ENCODE measurements around the gene MYL12A. TPM values are rescaled to one million over a fixed set of nuclear protein-coding genes. Genes with fewer than 3 reads are reported as not detected.

The MYL12A gene
- total and polyA plus RNA-seq, 2 of the 8 experiments (the other 6 are each of a cell fraction or from before 2014, with no cell fraction given) = 188 to 247 TPM

- no peak for FAIRE-seq
- Histone ChIP-seq H4K20me1 (replicated peaks in 1 of 2; ENCODE audit: control insufficient read depth in 1 of 2, insufficient read depth in 2 of 2, low read length in 2 of 2) (peaks cover 6 to 22% of the 10 kb centered on the region in 2 experiments), H3K4me3 (ENCODE audit: extremely low read depth in 1 of 4, insufficient read depth in 2 of 4, low read depth in 3 of 4, low read length in 4 of 4) (peak overlapping the region; percentile 84 to 99 (median 88))
- TF ChIP-seq KDM4A (IDR thresholded peaks at IDR 0.05; ENCODE audit: low read depth, low read length, severe bottlenecking) (no peak), USF2 (IDR thresholded peaks at IDR 0.05; ENCODE audit: low read length) (no peak), TBP (IDR thresholded peaks at IDR 0.05; ENCODE audit: low read depth, low read length) (no peak), ATF3 (IDR thresholded peaks at IDR 0.05; ENCODE audit: insufficient read depth, low read depth, low read length) (no peak), GABPA (IDR thresholded peaks at IDR 0.05; ENCODE audit: borderline replicate concordance, insufficient read depth, low read length) (no peak), NANOG (IDR thresholded peaks at IDR 0.05; ENCODE audit: insufficient read depth, low read depth, low read length, poor library complexity, severe bottlenecking) (no peak), CBX8 (IDR thresholded peaks at IDR 0.05; ENCODE audit: borderline replicate concordance, low read depth, low read length) (no peak), HDAC6 (IDR thresholded peaks at IDR 0.05; ENCODE audit: low read depth, low read length) (no peak), ZNF274 (IDR thresholded peaks at IDR 0.05; ENCODE audit: borderline replicate concordance, extremely low read depth, low read length) (no peak), MAX (IDR thresholded peaks at IDR 0.05) (no peak), SP2 (IDR thresholded peaks at IDR 0.05; ENCODE audit: low read length) (no peak)
Observed at GRCh38 chr18:3260995-3261372, 13.4 kb downstream of the MYL12A start.

More at GRCh38 chr18:3260995-3261372, 13.4 kb downstream of the MYL12A start:
- H2BK15ac ChIP-seq (ENCODE audit: low read length) = no peak overlapping the region
- no peak for DNase-seq (ENCODE audit: low read depth in 1 of 2, low spot score in 2 of 2)
- H3K18ac ChIP-seq (ENCODE audit: extremely low read depth, low read length) = no peak overlapping the region
- H3K23ac ChIP-seq (ENCODE audit: insufficient read length) = no peak overlapping the region
- H4K91ac ChIP-seq (replicated peaks; ENCODE audit: insufficient read length, low read length) = no peak overlapping the region
- H3K14ac ChIP-seq (ENCODE audit: insufficient read length) = peak overlapping the region; percentile 13
- peak overlapping the region; percentile 47 for H2AFZ ChIP-seq (ENCODE audit: low read length)
- peaks cover 6 to 26% (median 15%) of the 10 kb centered on the region in 4 experiments for H3K36me3 ChIP-seq (ENCODE audit: control insufficient read depth in 2 of 4, insufficient read depth in 4 of 4, low read length in 3 of 4)
- peak overlapping the region; percentile 100 for H3K27ac ChIP-seq (ENCODE audit: low read depth, low read length)
- H2BK5ac ChIP-seq (ENCODE audit: low read depth, low read length) = 0 out of 2 replicates have a peak overlapping the region, but pooled peaks have one; percentile 93
- POLR2A ChIA-PET (ENCODE audit: partially characterized antibody) = interaction anchor here (0.7 to 3.5 kb wide), 7 partner anchors 11 to 636 kb away, joined by 3 to 60 read pairs (median 5); partner anchors contain the start of gene MYL12A
- H2BK20ac ChIP-seq (ENCODE audit: low read length) = no peak overlapping the region
- no peaks in the 10 kb centered on the region for H3K27me3 ChIP-seq (replicated peaks in 1 of 4; ENCODE audit: control insufficient read depth in 3 of 4, extremely low read depth in 1 of 4, insufficient read depth in 3 of 4, low read length in 3 of 4)
- peaks cover 7% of the 10 kb centered on the region for H3K23me2 ChIP-seq (ENCODE audit: low read depth, low read length)
- peak overlapping the region; percentile 84 for H3K56ac ChIP-seq (replicated peaks; ENCODE audit: insufficient read length, low read depth, low read length)
- peak overlapping the region; percentile 78 to 93 for H3K4me2 ChIP-seq (ENCODE audit: insufficient read depth in 1 of 2, low read depth in 2 of 2, low read length in 2 of 2)
- peak overlapping the region; percentile 49 for H4K5ac ChIP-seq (ENCODE audit: insufficient read length, low read depth, low read length)
- H3K79me1 ChIP-seq (ENCODE audit: low read depth, low read length) = peaks cover 6% of the 10 kb centered on the region
- H3K79me2 ChIP-seq (ENCODE audit: control insufficient read depth in 1 of 2, insufficient read depth in 2 of 2, low read length in 2 of 2) = peaks cover 20 to 37% of the 10 kb centered on the region in 2 experiments
- no peak overlapping the region for H3K4ac ChIP-seq (replicated peaks; ENCODE audit: insufficient read length, low read depth, low read length)
- H3K9ac ChIP-seq (replicated peaks in 1 of 4; ENCODE audit: extremely low read depth in 1 of 4, low read depth in 3 of 4, low read length in 3 of 4) = peak overlapping the region; percentile 45 to 99 (median 90)
- no peak overlapping the region for H2AK5ac ChIP-seq (ENCODE audit: low read depth, low read length)
- H2BK120ac ChIP-seq (replicated peaks; ENCODE audit: low read depth, low read length) = no peak overlapping the region
- no peaks in the 10 kb centered on the region for H3K9me3 ChIP-seq (ENCODE audit: insufficient read depth in 2 of 2, low read depth in 1 of 2, low read length in 1 of 2)
- 36% methylated on average over 5 of the region's 5 CpGs; no CpG with 5 or more reads in 1 of the 2 experiments for WGBS, 2 experiments (ENCODE audit: extremely low coverage in 1 of 2, insufficient coverage in 1 of 2, insufficient read length in 1 of 2, insufficient replicate concordance in 2 of 2, low coverage in 1 of 2, low lambda C conversion rate in 2 of 2, missing lambda C conversion rate in 1 of 2)
- CTCF ChIA-PET (ENCODE audit: partially characterized antibody) = interaction anchor here (0.7 to 1.1 kb wide), 2 partner anchors 206 to 226 kb away, joined by 3 to 5 read pairs; no protein-coding TSS in a partner anchor
- no peak overlapping the region for H4K8ac ChIP-seq (ENCODE audit: extremely low read depth, insufficient read depth, low read length)
- H2BK12ac ChIP-seq (ENCODE audit: low read depth, low read length) = peak overlapping the region; percentile 0; the same call in 1 of the 2 replicates
- H3K4me1 ChIP-seq (replicated peaks in 1 of 4; ENCODE audit: control insufficient read depth in 3 of 4, insufficient read depth in 4 of 4, low read length in 3 of 4) = peaks cover 0 to 9% (median 4%) of the 10 kb centered on the region in 4 experiments; a peak in 5 of 7 replicates
